D721Med (cell line): ENCODE results near the gene AMY1C.
"Not testable (repeated sequence)": the region's sequence is repeated elsewhere in the genome, so short reads cannot be mapped to it uniquely, and the experiment has no call there.

Source experiments
- DNase-seq: peaks from one replicate; pipeline ENCODE4 v3.0.0; 2011; ENCODE audit warnings: low spot score; ENCODE audit not compliant: insufficient read length
- FAIRE-seq: peaks from 2 replicates; lab custom pipeline; 2011; peaks lifted over from hg19 to GRCh38; lab: Jason Lieb, UNC
- CTCF ChIP-seq: IDR thresholded peaks from 2 replicates; pipeline ENCODE4 v1.5.1; 2012; ENCODE audit warnings: mild to moderate bottlenecking, control low read depth; ENCODE audit not compliant: insufficient read depth; ENCODE audit errors: missing control alignments

The AMY1C gene

GRCh38 chr1:103749598-103749997 lies at the start of gene AMY1C:
Gene AMY1C, plus strand, starts transcription at chr1:103749898. Its CDS starts 572 bp downstream, at chr1:103750470.
- not testable (repeated sequence) for FAIRE-seq, DNase-seq

- DNase-seq, FAIRE-seq: not testable (repeated sequence)
Measured at GRCh38 chr1:103700669-103701068, 49.0 kb upstream of the AMY1C start.

- not testable (repeated sequence) for DNase-seq, FAIRE-seq
Measured at GRCh38 chr1:103701256-103701655, 48.4 kb upstream of the AMY1C start.

GRCh38 chr1:103707670-103708069 lies 42.0 kb upstream of the AMY1C start:
- DNase-seq, FAIRE-seq: not testable (repeated sequence)

- not testable (repeated sequence) for DNase-seq, FAIRE-seq
Measured at GRCh38 chr1:103710381-103710780, 39.3 kb upstream of the AMY1C start.

- not testable (repeated sequence) for DNase-seq, FAIRE-seq
Measured at GRCh38 chr1:103717404-103717803, 32.3 kb upstream of the AMY1C start.

GRCh38 chr1:103721473-103721872 lies 28.2 kb upstream of the AMY1C start:
- FAIRE-seq, DNase-seq: not testable (repeated sequence)

GRCh38 chr1:103735334-103735733 lies 14.4 kb upstream of the AMY1C start:
- DNase-seq, FAIRE-seq: not testable (repeated sequence)

GRCh38 chr1:103738031-103738430 lies 11.7 kb upstream of the AMY1C start:
- DNase-seq, FAIRE-seq: not testable (repeated sequence)

- not testable (repeated sequence) for DNase-seq, FAIRE-seq
Measured at GRCh38 chr1:103744449-103744848, 5.2 kb upstream of the AMY1C start.

GRCh38 chr1:103745040-103745439 lies 4.7 kb upstream of the AMY1C start:
- not testable (repeated sequence) for DNase-seq, FAIRE-seq

GRCh38 chr1:103748273-103748672 lies 1.4 kb upstream of the AMY1C start:
- FAIRE-seq, DNase-seq: not testable (repeated sequence)

- no peak for DNase-seq
- no peak for TF ChIP-seq CTCF
- FAIRE-seq, result no peak
Measured at GRCh38 chr1:103761896-103762295, 12.2 kb downstream of the AMY1C start.

- DNase-seq (no peak), FAIRE-seq (no peak)
- TF ChIP-seq CTCF, result no peak
Measured at GRCh38 chr1:103779932-103780331, 30.2 kb downstream of the AMY1C start.
